H9 (cell line): Measurements from ENCODE around the gene TMEM132D. TPM values are rescaled to one million over a fixed set of nuclear protein-coding genes. Genes with fewer than 3 reads are reported as not detected.

Source experiments
- DNase-seq: peaks from one replicate; pipeline ENCODE4 v3.0.0-alpha.2; 2017
- H2AFZ ChIP-seq: one replicate; pipeline ENCODE4 v1.6.1; 2013; ENCODE audit warnings: mild to moderate bottlenecking, low read length, control low read depth, moderate library complexity
- H2AK5ac ChIP-seq: 2 replicates; pipeline ENCODE4 v1.6.1; 2013; ENCODE audit warnings: low read length, control low read depth, mixed read lengths; ENCODE audit not compliant: insufficient read length
- H2BK120ac ChIP-seq: one replicate; pipeline ENCODE4 v1.6.1; 2013; ENCODE audit warnings: low read depth, mild to moderate bottlenecking, low read length, control low read depth, inconsistent platforms; ENCODE audit not compliant: poor library complexity, severe bottlenecking
- H2BK12ac ChIP-seq: 2 replicates; pipeline ENCODE4 v1.6.1; 2013; ENCODE audit warnings: low read length, control low read depth, mixed read lengths, low read depth; ENCODE audit not compliant: insufficient read length
- H2BK15ac ChIP-seq: 2 replicates; pipeline ENCODE4 v1.6.1; 2013; ENCODE audit warnings: low read depth, low read length, control low read depth
- H2BK20ac ChIP-seq: one replicate; pipeline ENCODE4 v1.6.1; 2013; ENCODE audit warnings: low read depth, mild to moderate bottlenecking, low read length, control low read depth, inconsistent platforms; ENCODE audit not compliant: poor library complexity, severe bottlenecking
- H2BK5ac ChIP-seq: 2 replicates; pipeline ENCODE4 v1.6.1; 2013; ENCODE audit warnings: low read length, control low read depth, mixed read lengths; ENCODE audit not compliant: insufficient read length
- H3K14ac ChIP-seq: 2 replicates; pipeline ENCODE4 v1.6.1; 2013; ENCODE audit warnings: low read length, control low read depth; ENCODE audit not compliant: insufficient read depth
- H3K18ac ChIP-seq: 2 replicates; pipeline ENCODE4 v1.6.1; 2013; ENCODE audit warnings: low read depth, mild to moderate bottlenecking, mixed read lengths, low read length, control low read depth; ENCODE audit not compliant: insufficient read length
- H3K23ac ChIP-seq: 2 replicates; pipeline ENCODE4 v1.6.1; 2013; ENCODE audit warnings: low read length, control low read depth, mixed read lengths, low read depth; ENCODE audit not compliant: insufficient read length
- H3K23me2 ChIP-seq: 2 replicates; pipeline ENCODE4 v1.6.1; 2013; ENCODE audit warnings: low read depth, mild to moderate bottlenecking, mixed read lengths, low read length, control low read depth; ENCODE audit not compliant: insufficient read length, poor library complexity, severe bottlenecking
- H3K27ac ChIP-seq: 2 replicates; pipeline ENCODE4 v1.5.1; 2013; ENCODE audit warnings: low read length, control low read depth, mixed read lengths, low read depth; ENCODE audit not compliant: insufficient read length
- H3K27me3 ChIP-seq: 2 replicates; pipeline ENCODE4 v1.6.1; 2013; ENCODE audit warnings: low read length, control low read depth, inconsistent platforms; ENCODE audit not compliant: insufficient read depth
- H3K4ac ChIP-seq: 2 replicates; pipeline ENCODE4 v1.6.1; 2013; ENCODE audit warnings: low read depth, mild to moderate bottlenecking, control low read depth, inconsistent platforms, low read length, moderate library complexity
- H3K4me1 ChIP-seq: 2 replicates; pipeline ENCODE4 v1.6.1; 2013; ENCODE audit warnings: low read length, control low read depth, inconsistent platforms; ENCODE audit not compliant: insufficient read depth
- H3K4me2 ChIP-seq: 2 replicates; pipeline ENCODE4 v1.6.1; 2013; ENCODE audit warnings: low read length, control low read depth, mixed read lengths; ENCODE audit not compliant: insufficient read length, insufficient read depth
- H3K56ac ChIP-seq: 2 replicates; pipeline ENCODE4 v1.6.1; 2013; ENCODE audit warnings: low read depth, mild to moderate bottlenecking, mixed read lengths, low read length, control low read depth; ENCODE audit not compliant: insufficient read length
- H3K79me1 ChIP-seq: 2 replicates; pipeline ENCODE4 v1.6.1; 2013; ENCODE audit warnings: low read depth, mild to moderate bottlenecking, moderate library complexity, low read length, control low read depth, inconsistent platforms; ENCODE audit not compliant: insufficient read depth, poor library complexity, severe bottlenecking
- H3K79me2 ChIP-seq: 2 replicates; pipeline ENCODE4 v1.6.1; 2013; ENCODE audit warnings: low read length, control low read depth, inconsistent platforms; ENCODE audit not compliant: insufficient read depth
- H3K9ac ChIP-seq: 2 replicates; pipeline ENCODE4 v1.6.1; 2013; ENCODE audit warnings: low read length, control low read depth, mixed read lengths; ENCODE audit not compliant: insufficient read length; ENCODE audit errors: extremely low read depth
- H3K9me3 ChIP-seq: one replicate; pipeline ENCODE4 v1.6.1; 2013; ENCODE audit warnings: low read depth, low read length, inconsistent platforms; ENCODE audit not compliant: control insufficient read depth
- H3T11ph ChIP-seq: one replicate; pipeline ENCODE4 v1.6.1; 2013; ENCODE audit warnings: mild to moderate bottlenecking, low read length, control low read depth, inconsistent platforms
- H4K20me1 ChIP-seq: one replicate; pipeline ENCODE4 v1.6.1; 2013; ENCODE audit not compliant: control insufficient read depth, insufficient read length, insufficient read depth
- H4K5ac ChIP-seq: 2 replicates; pipeline ENCODE4 v1.6.1; 2013; ENCODE audit warnings: low read depth, mild to moderate bottlenecking, mixed read lengths, low read length, control low read depth; ENCODE audit not compliant: insufficient read length
- H4K8ac ChIP-seq: replicated peaks from 2 replicates; pipeline ENCODE4 v1.6.1; 2013; ENCODE audit warnings: low read length, control low read depth, mixed read lengths, low read depth; ENCODE audit not compliant: insufficient read length
- H4K91ac ChIP-seq: 2 replicates; pipeline ENCODE4 v1.6.1; 2013; ENCODE audit warnings: low read depth, mild to moderate bottlenecking, moderate library complexity, mixed read lengths, low read length, control low read depth; ENCODE audit not compliant: insufficient read length
- H3K27ac Mint-ChIP-seq, 3 experiments: 2 replicates in 2 of 3; 3 replicates in 1 of 3; pipeline ENCODE4 v1.8.0; 2020 to 2021; ENCODE audit warnings: mixed read lengths in 3 of 3, mild to moderate bottlenecking in 1 of 3, moderate library complexity in 1 of 3
- H3K27me3 Mint-ChIP-seq: 2 replicates; pipeline ENCODE4 v1.8.0; 2021; ENCODE audit warnings: low read depth, mild to moderate bottlenecking, moderate library complexity, mixed read lengths
- H3K36me3 Mint-ChIP-seq, 3 experiments: 2 replicates in 2 of 3; 3 replicates in 1 of 3; pipeline ENCODE4 v1.8.0; 2020 to 2021; ENCODE audit warnings: low read depth in 3 of 3, mixed read lengths in 3 of 3; ENCODE audit not compliant: insufficient read depth in 1 of 3
- H3K4me1 Mint-ChIP-seq, 2 experiments: 2 replicates each; pipeline ENCODE4 v1.8.0; 2020; ENCODE audit warnings: mixed read lengths in 2 of 2
- H3K4me3 Mint-ChIP-seq, 2 experiments: 2 replicates in 1 of 2; 3 replicates in 1 of 2; pipeline ENCODE4 v1.8.0; 2020 to 2021; ENCODE audit warnings: mild to moderate bottlenecking in 2 of 2, mixed read lengths in 2 of 2, moderate library complexity in 1 of 2
- H3K9me3 Mint-ChIP-seq, 2 experiments: 2 replicates in 1 of 2; 3 replicates in 1 of 2; pipeline ENCODE4 v1.8.0; 2020; ENCODE audit warnings: mild to moderate bottlenecking in 2 of 2, mixed read lengths in 2 of 2, moderate library complexity in 1 of 2
- CTCF ChIP-seq: fragments of 200-600 bp; sonication (generic); conservative IDR thresholded peaks from 3 replicates; pipeline ENCODE4 v1.8.0; 2021; ENCODE audit warnings: antibody characterized with exemption, mild to moderate bottlenecking
- WGBS: extraction: QIAGEN DNeasy Blood & Tissue Kit; methylation state at CpG from one replicate; pipeline ENCODE4 v1.1.7; 2013; ENCODE audit warnings: missing lambda C conversion rate, low lambda C conversion rate, mixed read lengths; ENCODE audit not compliant: insufficient read length; ENCODE audit errors: extremely low coverage; 5-methylcytosine and 5-hydroxymethylcytosine counted together
- total RNA-seq: library from RNA; stranded (reverse); gene quantifications from 2 replicates; pipeline ENCODE4 v1.2.1, GENCODE V29; 2021

The TMEM132D gene
- total RNA-seq, 1 experiment from 2014 or later: 6.1 TPM

- H2BK120ac ChIP-seq: no peak overlapping the region
- no peak overlapping the region for H3K14ac ChIP-seq
- DNase-seq: no peak
- H2BK15ac ChIP-seq: no peak overlapping the region
- no peak overlapping the region for H2AK5ac ChIP-seq
- no CpG with 5 or more reads among the region's 5 CpGs for WGBS
- no peak overlapping the region for H2BK12ac ChIP-seq
- H4K5ac ChIP-seq: no peak overlapping the region
- H3K79me2 ChIP-seq: peaks cover 2% of the 10 kb centered on the region; the same call in 1 of the 2 replicates
- no peak overlapping the region for H3K56ac ChIP-seq
- H3K4ac ChIP-seq: no peak overlapping the region
- no peaks in the 10 kb centered on the region for H3K79me1 ChIP-seq
- H2BK20ac ChIP-seq: no peak overlapping the region
- H3K4me3 Mint-ChIP-seq: no peak overlapping the region
- no peak overlapping the region for H3K18ac ChIP-seq
- H2BK5ac ChIP-seq: no peak overlapping the region
- H3K4me1 ChIP-seq: no peaks in the 10 kb centered on the region; the same call in 1 of the 2 replicates
- no peaks in the 10 kb centered on the region for H3K9me3 ChIP-seq
- no peak overlapping the region for H3K27ac ChIP-seq
- H4K8ac ChIP-seq: no peak overlapping the region
- no peaks in the 10 kb centered on the region for H4K20me1 ChIP-seq
- no peak for TF ChIP-seq CTCF
- no peak overlapping the region for H2AFZ ChIP-seq
- H3T11ph ChIP-seq: no peak overlapping the region
- H3K9ac ChIP-seq: no peak overlapping the region
- no peak overlapping the region for H4K91ac ChIP-seq
- H3K27me3 ChIP-seq: no peaks in the 10 kb centered on the region
- no peak overlapping the region for H3K23ac ChIP-seq
- peak overlapping the region in 2 of 3 experiments; percentile 9 to 71; a peak in 3 of 7 replicates for H3K27ac Mint-ChIP-seq
- peaks cover 11 to 12% of the 10 kb centered on the region in 2 experiments; a peak in 3 of 4 replicates for H3K4me1 Mint-ChIP-seq
- H3K27me3 Mint-ChIP-seq: no peaks in the 10 kb centered on the region
- H3K36me3 Mint-ChIP-seq: peaks cover 3 to 13% (median 5%) of the 10 kb centered on the region in 3 experiments; a peak in 5 of 7 replicates
- H3K9me3 Mint-ChIP-seq: no peaks in the 10 kb centered on the region; a peak in 1 of 5 replicates
- H3K4me2 ChIP-seq: no peak overlapping the region
- no peaks in the 10 kb centered on the region for H3K23me2 ChIP-seq
Observed at GRCh38 chr12:129886541-129886940, 17.3 kb downstream of the TMEM132D start.
